Left lobe of liver (tissue), 2 donors: Measurements from ENCODE around the gene EXOSC10. TPM values are rescaled to one million over a fixed set of nuclear protein-coding genes. Genes with fewer than 3 reads are reported as not detected.

ENCODE experiments used
- ATAC-seq: fragments of 200-7000 bp; cut with Tn5 transposase; one replicate; pipeline ENCODE4 v1.9.1; 2020; ENCODE audit warnings: mild to moderate bottlenecking, moderate library complexity
- DNase-seq: peaks from one replicate; pipeline ENCODE4 v3.0.0-alpha.2; 2020; ENCODE audit warnings: low spot score
- total RNA-seq: library from RNA; stranded (reverse); gene quantifications from one replicate; pipeline ENCODE4 v1.2.1, GENCODE V29; 2021
- donor health status: DM: no; HTN: no; CAD: no; lungs with moderate emphysema.
- donor health status: DM: no; HTN: yes; CAD: no.

The EXOSC10 gene
- 17.2 TPM for total RNA-seq

- peak; percentile 97 for ATAC-seq
Observed at GRCh38 chr1:11099310-11100148, at the start of gene EXOSC10. EXOSC10 (minus strand) TSS chr1:11099869; CDS start chr1:11099831, 38 bp downstream.

GRCh38 chr1:11147197-11147770, 47.6 kb upstream of the EXOSC10 start:
- DNase-seq, result no peak
- ATAC-seq, result no peak

More at GRCh38 chr1:11099310-11100148, at the start of gene EXOSC10:
- DNase-seq, result peak; percentile 95

- ATAC-seq (no peak), DNase-seq (no peak)
Observed at GRCh38 chr1:11145741-11146140, 46.1 kb upstream of the EXOSC10 start.

DNA sequence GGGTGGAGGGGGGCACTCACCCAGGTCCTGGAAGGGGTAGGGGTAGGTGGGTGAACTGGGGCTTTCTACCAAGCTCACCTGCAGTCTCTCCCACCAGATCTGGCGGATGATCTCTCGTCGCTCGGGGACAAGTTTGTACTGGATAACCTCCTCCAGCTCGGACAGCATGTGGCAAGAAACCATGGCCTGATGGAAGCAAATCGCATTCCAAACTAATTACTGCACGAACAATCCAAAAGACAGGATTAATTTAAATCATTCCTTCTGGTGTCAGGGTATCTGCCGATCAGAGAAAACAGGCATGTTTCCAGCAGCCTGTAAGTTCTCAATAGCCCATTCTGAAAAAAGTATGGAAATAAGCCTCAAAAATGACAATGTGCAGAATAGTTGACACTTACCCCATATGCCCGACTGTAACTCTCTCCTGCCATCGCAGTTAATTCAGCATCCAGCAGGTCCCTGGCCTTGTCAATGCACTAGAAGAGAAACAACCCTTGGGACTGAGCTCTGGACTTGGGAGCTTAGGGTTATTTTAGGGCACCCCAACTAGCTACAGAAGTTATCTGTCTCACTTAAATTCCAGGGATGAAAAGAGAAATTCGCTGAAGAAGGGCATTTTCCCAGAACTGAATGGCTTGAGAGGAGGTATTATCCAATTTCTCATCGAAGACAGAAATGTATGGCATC, 45.0 kb upstream of the EXOSC10 start:
- ATAC-seq, result no peak
- DNase-seq, result no peak

GRCh38 chr1:11143907-11144306, 44.2 kb upstream of the EXOSC10 start:
- no peak for DNase-seq
- no peak for ATAC-seq

GRCh38 chr1:11143401-11143800, 43.7 kb upstream of the EXOSC10 start:
- DNase-seq (no peak), ATAC-seq (no peak)

- ATAC-seq (no peak), DNase-seq (no peak)
Observed at GRCh38 chr1:11142618-11143391, 43.1 kb upstream of the EXOSC10 start.

DNA sequence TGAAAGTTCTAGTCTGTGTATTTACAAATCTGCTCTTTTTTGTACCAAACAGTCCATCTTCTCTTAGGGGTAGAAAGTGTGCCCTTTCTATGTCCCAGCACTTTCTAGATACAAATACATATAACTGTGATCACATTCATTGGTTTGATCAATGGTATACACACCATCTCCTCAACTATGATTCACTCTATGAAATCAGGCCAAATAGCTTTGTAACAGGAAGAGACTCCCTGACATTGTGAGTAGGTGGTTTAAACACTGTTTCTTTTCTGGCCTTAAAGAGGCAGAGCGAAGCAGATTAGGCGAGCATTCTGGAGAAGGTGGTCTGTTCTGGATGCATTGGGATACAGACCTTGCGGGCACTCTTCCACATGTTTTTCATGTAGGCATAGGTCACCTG, 39.3 kb upstream of the EXOSC10 start:
- DNase-seq (no peak), ATAC-seq (no peak)

- ATAC-seq (no peak), DNase-seq (no peak)
Observed at GRCh38 chr1:11138029-11138428, 38.4 kb upstream of the EXOSC10 start.

DNA sequence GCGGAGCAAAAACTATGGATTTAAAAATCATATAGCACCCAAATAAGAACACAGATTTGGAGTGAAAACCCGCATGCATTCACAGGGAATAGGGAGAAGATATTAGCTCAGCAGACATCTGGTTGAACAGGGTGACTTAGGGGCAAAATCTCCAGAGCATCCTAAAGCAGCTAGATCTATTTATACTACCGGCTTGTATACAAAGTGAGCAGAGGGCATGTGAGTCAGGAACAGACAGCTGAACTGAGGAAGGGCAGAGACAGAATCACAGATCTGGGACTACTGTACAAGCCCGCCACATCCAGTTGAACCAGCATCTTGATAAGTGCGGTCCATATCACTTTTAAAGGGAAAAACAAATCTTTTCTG, 35.2 kb upstream of the EXOSC10 start:
- no peak for ATAC-seq
- DNase-seq, result no peak

DNA sequence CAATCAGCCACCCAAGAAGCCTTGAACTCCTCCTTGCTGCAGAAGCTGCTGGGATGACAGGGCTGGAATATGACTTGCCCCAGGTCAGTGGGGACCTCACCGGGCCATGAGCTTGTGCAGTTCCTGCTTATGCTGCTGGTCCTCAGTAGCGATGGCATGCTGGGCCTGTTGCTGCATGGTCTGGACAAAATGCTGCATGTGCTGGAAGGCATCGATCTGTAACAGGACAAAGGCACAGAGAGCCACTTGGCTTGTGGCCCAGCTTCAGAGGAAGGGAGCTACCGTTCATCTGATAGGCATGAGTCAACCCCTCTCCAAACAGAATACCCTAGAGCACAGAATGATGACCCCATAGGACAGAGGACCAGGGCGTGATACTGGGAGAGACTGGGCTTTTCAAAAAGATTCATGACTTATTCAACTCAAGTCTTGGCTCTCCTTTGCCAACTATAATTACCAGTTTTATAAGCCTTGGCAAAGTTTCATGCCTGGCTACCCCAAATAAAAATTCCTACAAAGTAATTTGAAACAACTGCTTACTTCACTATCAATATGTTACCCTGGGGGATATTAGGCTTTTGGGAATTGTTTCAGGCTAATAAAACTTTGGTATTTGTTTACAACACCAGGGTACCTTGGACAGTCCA, 34.7 kb upstream of the EXOSC10 start:
- ATAC-seq, result peak; percentile 93

GRCh38 chr1:11132563-11133293, 33.1 kb upstream of the EXOSC10 start:
- DNase-seq (no peak), ATAC-seq (no peak)

More for the DNA sequence above, 34.7 kb upstream of the EXOSC10 start:
- peak; percentile 89 for DNase-seq

DNA sequence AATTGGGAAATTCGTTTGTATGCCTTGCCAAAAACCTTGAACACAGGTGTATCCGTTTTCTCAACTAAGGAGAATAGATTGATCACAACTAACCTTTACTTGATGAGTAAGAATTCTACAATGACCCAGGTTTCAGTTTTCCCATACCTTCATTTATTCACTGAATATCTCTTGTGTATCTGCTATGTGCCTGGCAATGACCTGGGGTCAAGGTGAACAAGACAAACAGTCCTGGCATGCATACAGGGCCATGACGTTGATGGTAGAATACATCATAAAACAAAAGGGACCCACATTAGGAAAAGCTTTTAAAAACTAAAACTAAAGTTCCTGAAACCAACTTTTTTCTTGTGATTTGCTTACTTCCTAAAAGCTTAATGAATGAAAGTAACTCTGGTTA, 32.1 kb upstream of the EXOSC10 start:
- ATAC-seq, result peak; percentile 43

DNA sequence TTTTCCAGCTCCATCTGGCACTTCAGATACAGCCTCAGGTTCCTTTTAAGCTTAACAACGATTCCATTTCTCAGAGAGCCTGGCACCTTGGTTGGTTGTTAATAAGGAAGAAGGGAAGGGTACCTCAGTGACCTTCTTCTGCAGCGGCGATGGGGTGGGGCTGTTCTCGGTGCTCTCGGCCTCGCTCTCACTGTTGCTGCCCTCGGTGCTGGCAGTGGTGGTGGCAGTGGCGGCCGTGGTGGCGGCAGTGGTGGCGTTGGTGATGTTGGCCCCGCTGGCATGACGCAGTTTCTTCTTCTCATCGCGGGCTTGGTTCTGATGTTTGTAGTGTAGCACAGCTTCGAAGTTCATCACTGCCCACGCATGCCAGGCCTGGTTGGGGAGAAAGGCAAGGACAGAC, 30.7 kb upstream of the EXOSC10 start:
- ATAC-seq (no peak), DNase-seq (no peak)

More for the DNA sequence above, 32.1 kb upstream of the EXOSC10 start:
- no peak for DNase-seq

DNA sequence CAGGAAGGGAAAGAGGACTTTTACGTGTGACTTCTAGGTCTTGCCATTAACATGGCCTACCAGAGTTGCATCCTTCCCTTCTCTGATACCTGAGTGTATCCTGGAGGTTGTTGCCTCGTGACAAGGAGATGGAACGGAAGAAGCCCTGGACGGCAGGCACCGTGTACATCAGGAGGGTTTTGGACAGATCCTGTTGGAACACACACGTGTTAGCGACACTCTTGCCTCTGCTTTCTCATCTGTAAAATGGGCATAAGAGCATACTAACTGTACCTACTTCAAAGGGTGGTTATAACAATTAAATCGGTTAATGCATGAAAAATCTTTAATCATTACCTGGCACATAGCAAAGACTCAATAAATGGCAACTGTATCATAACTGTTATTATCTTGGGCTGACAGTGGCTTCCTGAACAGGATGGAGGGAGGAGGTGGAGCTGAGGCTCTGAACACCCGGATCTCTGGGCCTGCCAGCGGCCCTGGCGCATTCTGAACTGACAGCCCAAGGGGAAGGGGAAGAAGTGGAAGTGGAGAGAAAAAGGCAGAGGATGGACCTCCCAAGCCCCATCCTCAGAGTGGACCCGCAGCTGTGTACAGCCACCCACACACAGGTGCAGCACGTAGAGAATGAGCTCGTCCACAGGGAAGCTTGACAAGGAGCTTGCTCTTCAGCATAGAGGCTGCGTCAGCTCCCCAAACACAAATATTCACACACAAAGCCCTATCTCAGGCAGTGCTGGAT, 30.2 kb upstream of the EXOSC10 start:
- DNase-seq (no peak), ATAC-seq (no peak)

- ATAC-seq (no peak), DNase-seq (no peak)
Observed at GRCh38 chr1:11126569-11126968, 26.9 kb upstream of the EXOSC10 start.

DNA sequence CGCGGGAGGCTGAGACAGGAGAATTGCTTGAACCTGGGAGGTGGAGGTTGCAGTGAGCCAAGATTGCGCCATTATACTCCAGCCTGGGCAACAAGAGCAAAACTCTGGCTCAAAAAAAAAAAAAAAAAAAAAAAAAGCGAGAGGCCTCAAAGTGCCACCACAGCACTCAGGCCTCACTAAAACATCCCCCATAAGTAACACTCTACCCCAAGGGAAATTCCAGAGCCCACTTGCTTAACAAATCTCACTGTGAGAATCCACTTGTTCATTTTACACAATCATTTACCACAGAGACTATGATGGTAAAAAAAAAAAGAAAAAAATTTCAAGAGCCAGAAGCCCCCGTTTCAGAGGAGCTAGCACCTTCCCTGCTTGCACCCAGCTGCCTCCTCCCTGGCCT, 26.3 kb upstream of the EXOSC10 start:
- ATAC-seq (no peak), DNase-seq (no peak)

DNA sequence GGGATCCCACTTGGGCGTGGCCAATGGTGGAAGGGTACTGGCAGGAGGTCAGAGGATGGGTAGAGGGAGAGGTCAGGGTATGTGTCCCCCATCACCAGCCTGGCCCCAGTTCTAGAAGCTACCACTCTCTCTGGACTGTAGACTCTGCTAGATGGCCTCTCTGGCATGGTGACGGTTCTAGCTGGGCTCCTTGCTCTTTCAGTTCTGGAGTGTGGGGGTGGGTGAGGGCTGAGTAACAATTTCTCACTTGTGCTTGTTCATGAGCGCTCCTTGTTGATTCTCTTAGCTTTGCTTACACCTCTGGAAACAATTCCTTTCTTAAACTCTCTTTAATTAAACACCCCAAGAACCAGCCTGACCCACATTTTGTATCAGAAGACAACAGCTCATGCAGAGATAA, 25.3 kb upstream of the EXOSC10 start:
- DNase-seq, result no peak
- ATAC-seq, result no peak

DNA sequence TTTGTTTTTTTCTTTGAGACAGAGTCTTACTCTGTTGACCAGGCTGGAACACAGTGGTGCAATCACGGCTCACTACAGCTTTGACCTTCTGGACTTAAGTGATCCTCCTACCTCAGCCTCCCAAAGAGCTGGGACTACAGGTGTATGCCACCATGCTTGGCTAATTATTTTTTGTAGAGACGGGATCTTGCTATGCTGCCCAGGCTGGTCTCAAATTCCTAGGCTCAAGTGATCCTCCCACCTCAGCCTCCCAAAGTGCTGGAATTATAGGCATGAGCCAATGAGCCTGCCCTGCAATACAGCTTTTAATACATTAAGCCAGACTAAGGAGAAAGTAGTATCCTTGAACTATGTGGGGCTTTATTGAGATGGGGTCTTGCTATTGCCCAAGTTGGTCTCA, 16.6 kb upstream of the EXOSC10 start:
- ATAC-seq (no peak), DNase-seq (no peak)
